GM12892 (cell line): Measurements from ENCODE around the gene WWC1.

Experiments
- POLR2A ChIP-seq: IDR thresholded peaks from 2 replicates; pipeline ENCODE4 v1.6.1; 2011; ENCODE audit warnings: low read depth, low read length, control low read depth
- POLR2AphosphoS5 ChIP-seq: IDR thresholded peaks from 2 replicates; pipeline ENCODE4 v1.6.1; 2011; ENCODE audit warnings: low read depth, low read length, control low read depth
- TAF1 ChIP-seq: IDR thresholded peaks from 2 replicates; pipeline ENCODE4 v1.6.1; 2011; ENCODE audit warnings: low read depth, mild to moderate bottlenecking, control low read depth, low read length, borderline replicate concordance

DNA sequence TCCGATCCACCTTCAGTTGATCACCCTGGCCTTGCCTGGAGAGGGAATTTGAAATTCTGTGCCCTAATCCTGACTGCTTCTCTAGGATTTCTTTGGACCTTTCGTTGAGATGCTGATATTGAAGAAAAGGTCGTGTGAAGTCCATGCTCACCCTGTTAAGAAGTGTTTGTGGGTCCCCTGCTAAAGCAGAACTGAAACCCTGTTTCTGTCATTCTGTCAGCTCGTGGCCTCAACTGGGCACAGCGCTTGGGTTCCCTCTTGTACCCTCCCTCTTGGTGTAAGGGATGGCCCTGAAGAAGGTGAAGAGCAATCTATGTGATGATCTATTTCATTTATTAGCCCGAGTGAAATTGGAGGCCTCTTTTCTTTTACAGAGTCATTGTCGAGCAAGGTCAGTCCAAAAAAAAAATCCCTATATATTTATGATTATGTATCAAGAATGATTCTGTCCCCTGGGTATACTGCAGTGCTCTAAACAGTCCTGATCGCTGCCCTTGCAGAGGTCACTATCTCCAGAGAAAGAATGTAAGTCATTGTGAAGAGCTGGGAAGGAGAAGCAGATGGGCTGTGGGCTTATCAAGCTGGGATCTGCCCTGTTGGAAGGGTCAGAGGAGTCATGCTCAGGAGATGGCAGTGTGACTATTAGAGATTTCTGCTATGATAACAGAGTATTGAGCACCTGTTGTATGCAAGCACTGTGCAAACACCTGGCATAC, 56.1 kb downstream of the WWC1 start:
- no peak for TF ChIP-seq POLR2AphosphoS5
- no peak for TF ChIP-seq TAF1
- TF ChIP-seq POLR2A: no peak
